Activated naive CD4-positive, alpha-beta T cell treated with anti-CD3 and anti-CD28 coated beads for 36 hours (primary cell): Measurements from ENCODE around the gene STK24. TPM values are rescaled to one million over a fixed set of nuclear protein-coding genes. Genes with fewer than 3 reads are reported as not detected.

Source experiments
- CTCF ChIA-PET: fragments of 350-600 bp; sonication (Branson Sonifier 250); formaldehyde crosslinking; loops from one replicate; lab custom pipeline; 2021; ENCODE audit warnings: antibody characterized with exemption; lab: Charles Lee
- DNase-seq: peaks from one replicate; pipeline ENCODE4 v3.0.0-alpha.2; 2020
- H3K27ac Mint-ChIP-seq: one replicate; pipeline ENCODE4 v1.8.0; 2021; ENCODE audit warnings: mild to moderate bottlenecking, mixed read lengths
- H3K27me3 Mint-ChIP-seq: one replicate; pipeline ENCODE4 v1.8.0; 2021; ENCODE audit warnings: low read depth, mixed read lengths
- H3K36me3 Mint-ChIP-seq: one replicate; pipeline ENCODE4 v1.8.0; 2021; ENCODE audit warnings: low read depth, mixed read lengths
- H3K4me1 Mint-ChIP-seq: one replicate; pipeline ENCODE4 v1.8.0; 2021; ENCODE audit warnings: low read depth, mixed read lengths
- H3K4me3 Mint-ChIP-seq: one replicate; pipeline ENCODE4 v1.8.0; 2021; ENCODE audit warnings: mild to moderate bottlenecking, moderate library complexity, mixed read lengths
- H3K9me3 Mint-ChIP-seq: one replicate; pipeline ENCODE4 v1.8.0; 2021; ENCODE audit warnings: mixed read lengths
- intact Hi-C: fragments of 100-400 bp; cut with micrococcal nuclease; formaldehyde crosslinking; loops from one replicate; pipeline ENCODE4 v1.15.1; 2023
- total RNA-seq, 2 experiments: library from RNA; stranded (reverse); gene quantifications; one replicate each; pipeline ENCODE4 v1.2.3, GENCODE V29; 2021

STK24 gene
- total RNA-seq, 2 experiments from 2014 or later: 95.5 to 96.7 TPM

- Mint-ChIP-seq H3K27me3 (no peaks in the 10 kb centered on the region), H3K27ac (peak overlapping the region; percentile 39), H3K4me1 (peaks cover 78% of the 10 kb centered on the region), H3K36me3 (peaks cover 18% of the 10 kb centered on the region), H3K4me3 (no peak overlapping the region), H3K9me3 (no peaks in the 10 kb centered on the region)
- no peak for DNase-seq
- intact Hi-C loops: no loop called here
- CTCF ChIA-PET: interaction anchor here (0.6 to 2.4 kb wide), 4 partner anchors 12 to 149 kb away, joined by 3 to 9 read pairs (median 4); no protein-coding TSS in a partner anchor
Measured at GRCh38 chr13:98504029-98504351, 72.9 kb downstream of the STK24 start.

DNA sequence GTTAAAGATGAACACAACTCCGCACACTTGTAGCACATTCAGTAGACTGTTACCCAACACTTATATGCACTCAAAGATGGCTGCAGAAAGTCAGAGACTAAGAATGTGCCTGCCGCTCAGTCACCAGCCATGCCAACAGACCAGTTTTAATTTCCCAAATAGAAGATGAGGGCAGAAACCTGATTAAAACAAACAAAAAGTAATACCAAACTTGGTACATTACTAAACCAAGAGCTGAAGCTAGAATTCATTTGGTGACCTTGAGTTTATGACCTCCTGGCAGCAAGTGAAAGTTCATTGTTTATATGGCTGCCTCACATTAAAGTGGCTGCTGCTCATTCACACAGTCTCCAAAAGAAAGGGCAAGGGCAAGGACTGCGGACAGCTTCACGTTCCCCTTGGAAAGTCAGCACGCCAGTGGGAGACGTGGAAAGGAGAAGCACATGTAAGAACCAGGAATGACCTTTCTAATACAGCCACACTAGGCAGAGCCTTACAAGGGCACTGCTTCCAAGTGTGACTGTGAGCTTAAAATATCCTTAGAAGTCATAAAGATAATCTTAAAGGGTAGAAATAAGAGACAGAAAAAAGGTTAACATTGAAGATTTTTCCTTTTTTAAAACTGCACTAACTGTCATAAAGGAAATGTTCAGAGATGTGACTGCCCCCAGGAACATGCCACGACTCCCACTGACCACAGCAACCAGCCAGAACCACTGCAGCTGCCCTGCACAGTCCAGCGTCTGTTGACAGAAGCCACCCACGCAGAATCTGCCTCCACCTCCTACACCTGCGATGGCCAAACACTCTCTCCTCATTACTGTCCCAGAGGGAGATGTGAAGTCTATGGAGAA, 73.5 kb downstream of the STK24 start:
- intact Hi-C loops: no loop called here
- H3K27me3 Mint-ChIP-seq: no peaks in the 10 kb centered on the region
- DNase-seq: no peak
- no peak overlapping the region for H3K4me3 Mint-ChIP-seq
- H3K4me1 Mint-ChIP-seq: peaks cover 73% of the 10 kb centered on the region
- CTCF ChIA-PET: interaction anchor here (0.8 to 2.4 kb wide), 3 partner anchors 13 to 150 kb away, joined by 3 to 9 read pairs (median 4); no protein-coding TSS in a partner anchor
- no peak overlapping the region for H3K27ac Mint-ChIP-seq
- H3K9me3 Mint-ChIP-seq: no peaks in the 10 kb centered on the region
- peaks cover 18% of the 10 kb centered on the region for H3K36me3 Mint-ChIP-seq

DNA sequence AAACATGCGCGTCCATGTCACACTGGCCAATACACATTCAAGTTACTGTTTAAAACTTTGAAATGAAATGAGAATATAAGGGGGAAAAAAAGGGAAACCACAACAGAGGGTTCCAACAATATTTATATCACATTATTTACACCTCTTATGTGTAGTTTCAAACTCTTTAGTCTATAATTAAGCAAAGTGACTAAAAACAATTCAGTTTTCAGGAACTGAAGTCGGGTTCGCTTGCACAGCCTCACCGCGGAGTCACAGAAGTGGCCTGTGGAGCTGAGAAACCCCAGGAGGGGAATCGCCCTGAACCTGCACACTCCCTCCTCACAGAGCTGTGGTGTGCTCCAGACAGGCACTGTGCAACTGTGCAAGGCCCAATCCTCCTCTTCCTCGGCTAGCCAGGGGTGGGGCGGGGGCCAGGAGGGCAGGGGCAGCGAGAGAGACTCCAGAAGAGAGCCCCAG, 75.9 kb downstream of the STK24 start:
- DNase-seq: no peak
- Mint-ChIP-seq H3K27ac (no peak overlapping the region), H3K36me3 (peaks cover 18% of the 10 kb centered on the region), H3K9me3 (no peaks in the 10 kb centered on the region), H3K4me1 (peaks cover 77% of the 10 kb centered on the region), H3K4me3 (no peak overlapping the region), H3K27me3 (no peaks in the 10 kb centered on the region)
- intact Hi-C loops: no loop called here
- CTCF ChIA-PET: no interaction called here

GRCh38 chr13:98496966-98497365, 79.9 kb downstream of the STK24 start:
- Mint-ChIP-seq H3K4me1 (peaks cover 63% of the 10 kb centered on the region), H3K27ac (no peak overlapping the region), H3K9me3 (no peaks in the 10 kb centered on the region), H3K27me3 (no peaks in the 10 kb centered on the region), H3K4me3 (no peak overlapping the region), H3K36me3 (peaks cover 14% of the 10 kb centered on the region)
- DNase-seq: no peak
- intact Hi-C loops: no loop called here
- CTCF ChIA-PET: interaction anchor here (1.1 kb wide), 1 partner anchor 156 kb away, joined by 3 read pairs; no protein-coding TSS in a partner anchor

DNA sequence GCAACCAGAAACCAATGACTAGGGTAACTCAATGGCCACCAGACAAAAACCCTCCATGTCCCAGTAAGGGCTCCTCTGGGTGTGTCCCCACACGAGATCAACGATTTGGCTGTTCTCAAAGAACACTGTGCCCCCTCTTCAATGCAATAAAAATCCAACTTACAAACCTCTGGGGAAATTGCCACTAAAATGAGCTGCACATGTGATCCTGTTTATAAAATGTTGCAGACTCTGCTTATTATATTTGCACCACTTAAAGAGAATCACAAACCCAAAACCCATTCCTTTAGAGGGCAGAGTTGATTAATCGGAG, 80.5 kb downstream of the STK24 start:
- CTCF ChIA-PET: no interaction called here
- intact Hi-C loops: no loop called here
- DNase-seq: no peak
- peaks cover 63% of the 10 kb centered on the region for H3K4me1 Mint-ChIP-seq
- no peaks in the 10 kb centered on the region for H3K9me3 Mint-ChIP-seq
- H3K27me3 Mint-ChIP-seq: no peaks in the 10 kb centered on the region
- peaks cover 12% of the 10 kb centered on the region for H3K36me3 Mint-ChIP-seq
- H3K4me3 Mint-ChIP-seq: no peak overlapping the region
- no peak overlapping the region for H3K27ac Mint-ChIP-seq

DNA sequence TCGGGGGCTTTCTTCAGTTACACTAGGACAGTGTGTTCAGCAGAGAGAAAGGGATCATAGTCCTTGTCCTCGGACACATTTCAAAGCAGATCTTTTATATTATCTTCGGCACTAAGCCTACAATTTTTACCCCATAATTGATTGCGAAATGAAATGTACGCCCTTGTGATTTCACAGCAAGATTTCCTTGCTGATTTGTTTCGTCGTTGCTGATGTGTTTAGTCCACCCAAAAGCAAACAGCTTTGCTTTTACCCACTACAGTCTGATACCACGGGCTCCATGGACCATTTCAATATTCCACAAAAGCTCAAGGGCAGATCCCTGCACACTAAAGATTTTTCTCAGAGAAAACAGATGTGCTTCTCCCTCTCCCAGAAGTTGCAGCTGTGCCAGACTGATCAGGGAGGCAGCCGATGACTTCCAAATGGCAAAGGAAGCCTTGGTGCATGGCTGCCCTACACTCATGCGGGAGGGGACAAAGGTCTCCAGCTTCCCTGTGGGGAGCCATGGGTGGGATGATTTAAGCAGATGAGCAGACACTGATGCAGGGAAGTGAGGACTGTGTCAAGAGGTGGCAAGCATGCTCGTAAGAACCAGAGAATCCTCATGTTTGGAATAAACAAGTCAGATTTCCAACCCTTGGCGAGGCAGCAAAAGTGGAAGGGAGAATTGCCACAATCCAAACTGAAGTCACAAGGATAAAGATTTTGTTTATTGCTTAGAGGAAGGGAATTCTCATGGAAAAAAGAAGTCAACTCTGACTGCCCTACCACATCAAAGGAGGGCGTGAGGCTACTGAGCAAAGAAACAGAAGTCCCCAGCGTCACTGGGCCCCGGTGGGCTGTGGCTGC, 81.1 kb downstream of the STK24 start:
- H3K36me3 Mint-ChIP-seq: peaks cover 13% of the 10 kb centered on the region
- no peak for DNase-seq
- H3K27me3 Mint-ChIP-seq: no peaks in the 10 kb centered on the region
- intact Hi-C loops: no loop called here
- H3K4me3 Mint-ChIP-seq: no peak overlapping the region
- CTCF ChIA-PET: no interaction called here
- peaks cover 68% of the 10 kb centered on the region for H3K4me1 Mint-ChIP-seq
- H3K27ac Mint-ChIP-seq: no peak overlapping the region
- H3K9me3 Mint-ChIP-seq: no peaks in the 10 kb centered on the region

DNA sequence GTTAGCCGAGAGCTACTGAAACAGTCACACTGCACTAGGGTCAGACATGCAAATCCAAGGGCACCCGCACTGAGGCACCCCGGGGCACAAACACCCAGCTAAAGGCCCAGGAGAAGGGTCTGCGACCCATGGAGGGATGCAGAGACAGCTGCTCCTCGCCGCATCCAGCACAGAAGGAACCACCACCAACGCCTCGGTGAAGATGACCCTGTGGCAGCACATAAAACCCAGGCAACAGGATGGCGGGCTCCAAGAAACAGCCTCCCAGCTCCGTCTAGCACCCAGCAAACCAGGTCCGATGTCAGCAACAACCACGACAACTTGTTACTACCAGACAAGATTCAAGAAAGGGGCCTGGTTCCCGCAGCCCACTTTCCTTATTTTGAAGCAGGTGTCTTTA, 82.1 kb downstream of the STK24 start:
- Mint-ChIP-seq H3K27ac (peak overlapping the region; percentile 44), H3K4me1 (peaks cover 71% of the 10 kb centered on the region), H3K4me3 (no peak overlapping the region), H3K27me3 (no peaks in the 10 kb centered on the region), H3K36me3 (peaks cover 12% of the 10 kb centered on the region), H3K9me3 (no peaks in the 10 kb centered on the region)
- intact Hi-C loops: no loop called here
- CTCF ChIA-PET: no interaction called here
- no peak for DNase-seq

DNA sequence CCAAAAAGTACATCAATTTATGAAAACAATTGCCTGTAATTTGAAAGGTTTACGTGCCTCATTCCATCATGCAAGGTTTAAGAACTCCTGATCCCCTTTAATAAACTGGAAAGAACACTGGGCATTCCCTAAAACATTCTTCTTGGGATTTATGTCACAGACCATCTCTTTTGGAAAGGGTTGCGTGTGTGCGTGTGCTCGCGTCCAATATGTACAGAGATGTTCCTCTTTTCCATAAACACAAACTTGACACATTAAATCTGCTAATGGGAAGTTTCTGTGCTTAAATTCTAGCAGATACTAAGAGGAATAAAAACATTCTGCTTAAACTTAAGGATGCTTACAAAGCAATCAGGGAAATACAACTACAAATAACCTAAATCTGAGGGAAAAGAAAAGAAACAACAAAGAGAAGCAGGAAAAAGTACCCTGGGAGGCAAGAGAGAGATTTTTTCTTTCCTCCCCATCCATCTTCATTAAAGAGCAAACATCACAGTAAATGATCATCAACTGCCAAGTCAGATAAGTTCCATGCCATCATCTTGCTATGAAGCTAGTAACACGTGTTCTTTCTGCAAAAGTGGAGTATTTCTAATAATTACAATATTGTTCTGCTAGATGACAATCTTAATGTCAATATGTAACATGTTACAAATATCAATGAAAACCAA, 83.7 kb downstream of the STK24 start:
- Mint-ChIP-seq H3K4me1 (peaks cover 77% of the 10 kb centered on the region), H3K27ac (peak overlapping the region; percentile 26), H3K4me3 (no peak overlapping the region), H3K9me3 (no peaks in the 10 kb centered on the region), H3K27me3 (no peaks in the 10 kb centered on the region), H3K36me3 (peaks cover 9% of the 10 kb centered on the region)
- CTCF ChIA-PET: no interaction called here
- intact Hi-C loops: no loop called here
- DNase-seq: no peak

- intact Hi-C loops: no loop called here
- Mint-ChIP-seq H3K4me3 (no peak overlapping the region), H3K27ac (no peak overlapping the region), H3K9me3 (no peaks in the 10 kb centered on the region), H3K36me3 (peaks cover 9% of the 10 kb centered on the region), H3K27me3 (no peaks in the 10 kb centered on the region), H3K4me1 (peaks cover 76% of the 10 kb centered on the region)
- DNase-seq: no peak
- CTCF ChIA-PET: interaction anchor here (1.5 kb wide), 1 partner anchor 161 kb away, joined by 7 read pairs; no protein-coding TSS in a partner anchor
Measured at GRCh38 chr13:98492335-98493041, 84.4 kb downstream of the STK24 start.

- DNase-seq: no peak
- Mint-ChIP-seq H3K4me1 (peaks cover 76% of the 10 kb centered on the region), H3K9me3 (no peaks in the 10 kb centered on the region), H3K36me3 (peaks cover 9% of the 10 kb centered on the region), H3K4me3 (no peak overlapping the region), H3K27ac (no peak overlapping the region), H3K27me3 (no peaks in the 10 kb centered on the region)
- CTCF ChIA-PET: interaction anchor here (1.5 kb wide), 2 partner anchors 13 to 162 kb away, joined by 3 to 7 read pairs; no protein-coding TSS in a partner anchor
- intact Hi-C loops: no loop called here
Measured at GRCh38 chr13:98490866-98491265, 86.0 kb downstream of the STK24 start.

GRCh38 chr13:98490195-98490836, 86.6 kb downstream of the STK24 start:
- H3K4me1 Mint-ChIP-seq: peaks cover 81% of the 10 kb centered on the region
- CTCF ChIA-PET: interaction anchor here (0.9 to 1.6 kb wide), 3 partner anchors 9 to 163 kb away, joined by 3 to 5 read pairs (median 3); no protein-coding TSS in a partner anchor
- no peaks in the 10 kb centered on the region for H3K27me3 Mint-ChIP-seq
- no peak overlapping the region for H3K27ac Mint-ChIP-seq
- no peak for DNase-seq
- intact Hi-C loops: no loop called here
- peaks cover 9% of the 10 kb centered on the region for H3K36me3 Mint-ChIP-seq
- H3K9me3 Mint-ChIP-seq: no peaks in the 10 kb centered on the region
- no peak overlapping the region for H3K4me3 Mint-ChIP-seq
